Stimulated activated CD8-positive, alpha-beta memory T cell treated with anti-CD3 and anti-CD28 coated beads, Interleukin-15, amount 100 ng/mL, for 4 hours (primary cell): ENCODE results near the gene LCA5.
"Not testable (repeated sequence)": the region's sequence is repeated elsewhere in the genome, so short reads cannot be mapped to it uniquely, and the experiment has no call there.

Source experiments
- DNase-seq, 2 donors: peaks; one replicate each; pipeline ENCODE4 v3.0.0-alpha.2; 2020; ENCODE audit warnings: low read depth in 2 of 2

Gene LCA5

DNA sequence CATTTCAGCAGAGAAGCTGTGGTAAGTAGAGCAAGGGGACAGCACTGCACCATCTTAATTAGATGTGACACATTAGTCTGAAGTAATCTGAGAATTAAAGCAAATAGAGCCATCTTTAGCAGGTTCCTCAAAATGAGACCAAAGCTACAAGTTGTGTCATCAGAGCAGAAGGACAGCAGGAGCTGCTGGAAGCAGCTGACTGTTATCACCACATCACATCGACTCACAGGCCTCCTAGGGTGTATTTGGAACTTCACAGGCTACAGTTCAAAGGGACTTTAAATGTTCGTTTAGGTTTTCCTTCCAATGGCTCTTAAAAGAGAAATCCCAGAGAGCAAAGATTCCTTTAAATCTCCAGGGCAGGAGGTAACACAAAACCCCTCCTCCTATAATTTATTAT is 69.5 kb downstream of the LCA5 start:
- no peak for DNase-seq

DNA sequence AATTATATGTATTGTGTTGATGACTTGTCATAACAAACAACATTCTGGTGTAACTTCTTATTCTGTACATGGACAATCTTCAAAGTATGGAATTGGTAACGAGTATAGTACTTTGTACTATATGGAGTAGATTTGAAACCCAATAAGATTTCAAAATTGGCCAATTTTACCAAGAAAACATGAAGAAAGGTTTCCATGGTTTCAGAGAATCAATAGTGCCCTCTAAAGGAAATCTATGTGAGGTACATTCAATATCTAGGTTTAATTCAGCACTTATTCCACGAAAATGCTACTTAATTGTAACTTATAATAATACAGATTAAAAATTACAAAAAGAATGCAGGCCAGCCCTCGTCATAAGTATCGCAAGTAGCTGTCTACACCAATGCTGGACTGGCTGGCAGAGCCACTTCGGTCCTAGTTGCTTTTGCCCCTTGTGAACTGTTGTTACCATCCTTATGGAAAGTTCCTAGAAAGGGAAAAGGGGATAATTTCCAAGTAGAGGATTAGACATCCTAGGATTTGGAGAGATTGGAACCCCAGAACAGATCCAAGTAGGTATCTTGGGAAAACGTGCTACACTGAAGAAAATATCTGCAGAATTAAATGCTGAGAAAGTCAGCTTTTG is 70.9 kb downstream of the LCA5 start:
- no peak for DNase-seq

DNA sequence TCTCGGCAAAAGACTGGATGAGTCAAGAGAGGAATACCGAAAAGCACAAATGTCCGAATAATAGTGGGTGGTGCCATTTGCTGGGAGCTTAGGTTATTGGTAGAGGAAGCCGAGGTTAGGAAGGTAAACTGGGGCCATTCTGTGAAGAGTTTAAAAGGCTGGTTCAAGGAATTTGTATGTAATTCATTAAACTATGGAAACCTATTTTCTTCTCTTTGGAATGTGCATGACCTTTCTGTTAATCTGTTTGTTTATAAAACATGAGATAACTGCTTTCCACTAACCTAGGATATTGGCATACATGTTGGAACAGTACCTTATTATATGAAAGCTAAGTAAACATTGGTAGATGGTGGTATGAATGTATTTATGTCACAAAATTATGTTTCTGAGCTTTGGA is 71.8 kb downstream of the LCA5 start:
- no peak for DNase-seq

DNA sequence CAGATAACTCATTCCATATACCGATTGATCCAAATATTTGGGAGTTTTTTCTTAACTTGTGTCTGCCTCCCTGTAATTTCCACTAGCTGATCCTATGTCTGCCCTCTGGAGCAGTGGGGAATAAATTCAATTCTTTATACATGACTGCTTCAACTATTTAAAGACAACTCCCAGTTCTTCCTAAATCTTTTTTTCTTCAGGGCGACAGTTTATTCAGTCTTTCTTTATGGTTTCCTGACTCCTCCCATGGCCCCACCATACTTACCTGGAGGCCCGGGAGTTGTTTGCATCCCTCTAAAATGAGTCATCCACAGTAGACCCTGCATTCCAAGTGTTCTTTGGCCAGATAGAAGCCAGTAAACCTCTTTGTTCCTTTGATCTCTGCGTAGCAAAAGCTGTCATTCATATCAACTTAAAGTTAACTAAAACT is 73.6 kb downstream of the LCA5 start:
- no peak for DNase-seq

DNA sequence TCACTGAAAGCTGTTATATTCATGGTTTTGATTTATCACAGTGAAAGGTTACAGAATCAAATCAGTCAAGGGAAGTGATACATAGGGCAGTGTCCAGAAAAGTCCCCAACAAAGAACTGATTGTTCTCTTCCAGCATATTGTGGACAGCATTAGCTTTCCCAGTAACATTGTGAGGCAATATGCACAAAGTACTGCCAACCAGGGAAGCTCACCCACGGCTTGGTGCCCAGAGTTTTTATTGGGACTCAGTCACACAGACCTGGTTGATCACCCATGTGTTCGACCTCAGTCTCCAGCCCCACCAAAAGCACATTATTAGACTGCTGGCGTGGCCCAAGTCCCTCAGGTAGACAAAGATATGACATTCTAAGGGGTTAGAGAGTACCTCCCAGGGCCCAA is 76.0 kb downstream of the LCA5 start:
- no peak for DNase-seq

DNA sequence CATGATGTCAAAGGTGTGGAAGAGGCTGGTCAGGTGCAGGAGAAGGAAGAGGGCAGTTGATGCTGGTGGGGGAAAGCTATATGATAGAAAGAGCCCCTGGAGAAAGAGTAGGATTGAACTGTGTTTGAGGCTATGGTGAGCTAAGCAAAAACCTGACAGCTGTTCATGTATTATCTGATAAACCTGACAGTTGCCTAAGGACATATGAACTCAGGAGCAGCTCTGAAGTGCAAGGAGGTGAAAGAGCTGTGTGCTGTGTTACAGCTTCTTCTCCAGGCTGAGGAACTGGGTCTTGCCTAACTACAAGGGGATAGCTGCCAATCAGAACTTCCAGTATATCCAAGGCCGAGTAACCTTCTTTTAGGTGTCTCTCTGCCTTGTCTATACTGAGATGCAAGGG is 81.8 kb downstream of the LCA5 start:
- no peak for DNase-seq

DNA sequence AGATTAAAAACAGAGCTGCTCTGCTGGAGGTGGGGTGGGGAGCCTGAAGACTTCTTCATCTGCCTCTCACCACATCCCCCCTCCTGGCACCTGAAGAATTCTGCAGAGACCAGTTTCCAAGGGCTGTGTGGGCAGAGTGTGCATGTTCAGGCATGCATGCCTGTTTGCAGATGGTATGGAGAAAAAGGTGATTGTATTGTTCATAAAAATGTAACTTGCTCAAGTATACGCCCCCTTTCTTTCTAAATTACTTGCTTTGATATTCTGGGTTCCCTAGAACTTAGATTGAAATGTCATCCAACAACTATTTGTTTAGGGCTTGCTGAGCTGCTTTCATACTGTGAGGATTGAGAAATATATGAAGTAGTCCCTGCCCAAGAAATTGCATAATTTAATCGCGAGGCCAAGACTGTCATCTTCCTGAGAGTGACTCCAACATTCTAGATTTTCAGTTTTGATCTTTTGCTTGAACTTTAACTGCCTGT is 83.6 kb downstream of the LCA5 start:
- DNase-seq: no peak

DNA sequence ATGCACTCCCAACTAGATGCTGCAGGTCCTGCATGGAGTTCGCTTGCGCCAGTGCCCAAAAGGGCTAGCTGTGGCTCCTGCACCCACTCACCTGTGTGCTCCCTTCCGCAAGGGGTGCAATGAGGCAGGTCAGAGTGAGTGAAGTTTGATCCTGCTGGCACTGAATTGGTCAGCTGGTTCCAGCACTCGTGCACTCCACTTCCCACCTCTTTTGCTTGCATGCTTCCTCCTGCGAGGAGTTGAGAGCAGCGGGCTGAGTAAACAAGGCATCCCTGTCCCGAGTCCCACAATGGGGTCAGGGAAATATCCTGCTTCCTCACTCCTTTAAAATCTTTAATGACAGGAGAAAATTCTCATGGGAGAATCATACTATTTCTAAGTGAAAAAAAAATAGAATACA is 86.2 kb downstream of the LCA5 start:
- no peak for DNase-seq

DNA sequence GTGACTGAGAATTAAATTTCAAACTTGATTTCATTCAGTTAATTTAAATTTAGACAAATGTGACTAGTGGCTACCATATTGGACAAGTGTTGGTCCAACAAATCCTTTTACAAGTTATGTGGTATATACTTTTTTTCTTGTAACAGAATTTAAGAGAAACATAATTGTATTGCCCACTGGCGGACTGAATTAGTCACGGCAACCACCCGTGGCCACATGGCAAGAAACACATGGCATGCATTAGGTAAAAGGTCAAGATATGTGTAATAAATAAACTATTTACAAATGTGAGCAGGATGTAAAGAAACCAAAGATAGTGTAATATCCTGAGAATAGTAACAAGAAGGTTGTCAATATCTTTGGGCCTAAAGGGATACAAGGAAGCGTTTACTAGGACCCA is 91.2 kb downstream of the LCA5 start:
- no peak for DNase-seq

DNA sequence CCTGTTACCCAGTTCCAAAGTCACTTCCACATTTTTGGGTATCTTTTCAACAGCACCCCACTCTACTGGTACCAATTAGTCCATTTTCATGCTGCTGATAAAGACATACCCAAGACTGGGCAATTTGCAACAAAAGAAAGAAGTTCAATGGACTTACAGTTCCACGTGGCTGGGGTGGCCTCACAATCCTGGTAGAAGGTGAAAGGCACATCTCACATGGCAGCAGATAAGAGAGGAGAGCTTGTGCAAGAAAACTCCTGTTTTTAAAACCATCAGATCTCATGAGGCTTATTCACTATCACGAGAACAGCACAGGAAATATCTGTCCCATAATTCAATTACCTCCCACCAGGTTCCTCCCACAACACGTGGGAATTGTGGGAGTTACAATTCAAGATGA is 93.4 kb downstream of the LCA5 start:
- DNase-seq: not testable (repeated sequence)

DNA sequence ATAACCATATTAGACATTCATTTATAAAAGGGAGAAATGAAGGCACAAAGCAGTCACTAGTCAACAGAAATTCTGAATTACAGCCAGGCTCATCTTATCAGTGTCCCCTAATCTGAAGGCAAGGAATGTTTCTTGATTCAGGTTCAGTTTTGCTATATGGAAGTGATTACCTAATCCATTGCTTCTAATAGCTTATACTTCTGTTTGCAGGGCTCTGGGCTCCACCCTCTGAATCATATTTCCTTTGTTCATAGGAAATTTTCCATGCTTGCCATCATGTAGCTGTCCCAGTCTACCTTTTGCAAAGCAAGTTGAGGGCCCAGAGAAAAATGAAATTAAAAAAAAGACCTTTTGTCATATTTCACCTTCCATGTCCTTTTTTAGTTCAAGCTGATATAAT is 96.0 kb downstream of the LCA5 start:
- no peak for DNase-seq

DNA sequence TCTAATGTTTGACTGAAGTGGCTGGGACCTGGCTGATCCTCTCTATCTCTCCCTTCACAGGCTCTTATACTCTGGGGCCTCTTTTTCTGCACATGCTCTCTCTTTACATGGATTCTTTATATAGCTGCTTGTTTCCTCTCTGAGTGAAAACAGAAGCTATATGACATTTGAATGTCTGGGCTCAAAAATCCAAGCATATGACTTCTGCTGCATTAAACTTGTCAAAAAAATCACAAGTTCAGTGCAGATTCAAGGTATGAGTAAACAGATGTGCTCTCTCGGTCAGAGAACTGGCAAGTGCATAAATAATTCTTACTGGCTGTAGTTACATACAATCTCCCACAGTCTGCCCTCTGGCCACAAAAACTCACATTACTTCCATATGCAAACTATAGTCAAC is 96.6 kb downstream of the LCA5 start:
- DNase-seq: no peak

DNA sequence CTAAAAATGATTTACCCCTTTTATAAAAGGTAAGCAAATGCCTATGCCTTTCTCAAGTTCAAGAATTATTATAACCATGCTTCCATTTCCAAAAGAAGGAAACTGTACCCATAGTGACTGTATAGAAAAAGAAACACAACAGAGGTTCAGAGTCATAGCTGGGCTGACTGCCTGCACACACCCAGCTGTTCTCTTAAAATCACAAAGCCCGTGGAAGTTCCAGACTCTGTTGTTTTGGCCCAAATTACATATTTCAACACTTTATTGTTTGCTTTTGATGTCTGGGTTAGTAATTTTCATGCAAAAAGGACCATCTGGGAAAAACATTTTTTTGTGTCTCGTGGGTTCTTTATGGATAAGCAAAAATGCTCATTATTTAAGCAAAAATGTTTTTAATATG is 99.2 kb downstream of the LCA5 start:
- DNase-seq: no peak

DNA sequence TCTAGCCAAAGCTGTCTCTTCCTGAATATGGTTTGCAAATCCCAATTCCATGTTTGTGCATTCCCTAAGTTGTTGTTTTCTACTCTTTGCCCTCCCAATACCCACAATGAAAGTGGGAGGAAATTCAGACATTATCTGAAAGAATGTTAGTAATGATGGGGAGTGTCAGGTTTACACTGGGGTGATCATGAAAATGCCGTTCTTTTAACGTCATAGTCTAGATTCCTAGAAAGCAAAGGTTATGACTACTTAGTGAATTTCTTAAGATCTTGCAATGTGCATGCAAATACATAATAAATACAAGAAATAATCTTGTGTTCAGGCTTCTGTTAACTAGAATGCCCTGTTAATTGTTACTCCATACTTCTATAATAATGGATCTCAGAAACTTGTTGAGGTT is 101.0 kb downstream of the LCA5 start:
- no peak for DNase-seq

DNA sequence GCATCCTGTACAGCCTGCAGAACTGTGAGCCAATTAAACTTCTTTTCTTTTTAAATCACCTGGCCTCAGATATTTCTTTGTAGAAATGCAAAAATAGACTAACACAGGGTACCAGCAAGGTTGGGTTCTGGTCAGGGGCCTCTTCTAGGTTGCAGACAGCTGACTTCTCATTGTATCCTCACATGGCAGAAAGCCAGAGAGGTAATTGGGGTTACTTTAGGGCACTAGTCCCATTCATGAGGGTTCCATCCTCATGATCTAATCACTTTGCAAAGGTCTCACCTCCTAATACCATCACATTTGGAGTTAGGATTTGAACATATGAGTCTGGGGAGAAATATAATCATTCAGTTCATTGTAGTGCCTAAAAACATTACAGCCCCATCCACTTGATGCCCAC is 101.5 kb downstream of the LCA5 start:
- no peak for DNase-seq
